ENCODE data around the gene C1QL4.

Gene C1QL4

DNA sequence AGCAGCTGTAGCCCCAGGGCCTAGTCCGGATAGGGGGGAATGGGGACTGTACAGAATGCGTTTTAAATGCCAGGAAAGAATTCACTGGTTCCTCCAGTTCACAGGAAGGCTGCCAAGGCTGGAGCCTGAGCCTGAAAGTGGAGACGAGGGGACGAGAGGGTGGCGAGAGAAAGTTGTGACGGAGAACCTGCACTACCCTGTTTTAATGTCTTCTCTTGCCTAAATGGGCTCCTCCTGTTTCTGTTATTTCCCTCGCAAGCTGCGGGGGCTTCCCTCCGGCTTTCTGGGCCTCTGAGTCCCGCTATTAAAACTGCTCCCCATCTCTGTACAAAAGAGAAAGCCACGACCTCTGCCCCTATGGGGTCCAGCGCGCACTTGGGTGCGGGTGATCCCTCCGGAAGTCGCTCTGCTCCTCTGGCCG lies 4.5 kb downstream of the C1QL4 start:
- H3F3A ChIP-seq (ENCODE audit: control insufficient read depth, insufficient read depth): peaks cover 2% of the 10 kb centered on the region; the same call in 1 of the 2 replicates
- H3K4me1 ChIP-seq (ENCODE audit: control insufficient read depth, low read length): peaks cover 7% of the 10 kb centered on the region
- H3K27me3 ChIP-seq (ENCODE audit: control insufficient read depth, low read length): peaks cover 8% of the 10 kb centered on the region
- H4K20me1 ChIP-seq (ENCODE audit: control insufficient read depth, insufficient read depth, low read depth, low read length): no peaks in the 10 kb centered on the region
- TF ChIP-seq EZH2phosphoT487 (IDR thresholded peaks at IDR 0.05; ENCODE audit: borderline replicate concordance, low read length): no peak
- TF ChIP-seq CTCF (IDR thresholded peaks at IDR 0.05; ENCODE audit: low read depth, low read length, poor library complexity, severe bottlenecking): no peak
- no peak overlapping the region for H3K4me2 ChIP-seq (ENCODE audit: low read length)
- H3K27ac ChIP-seq (ENCODE audit: low read depth, low read length): no peak overlapping the region
- peaks cover 28% of the 10 kb centered on the region for H3K36me3 ChIP-seq (ENCODE audit: control insufficient read depth, low read length)
- H3K9me2 ChIP-seq (replicated peaks; ENCODE audit: control insufficient read depth, low read length): no peaks in the 10 kb centered on the region
- no peak overlapping the region for H3K4me3 ChIP-seq (ENCODE audit: low read length)
- H3K79me2 ChIP-seq (ENCODE audit: control insufficient read depth, low read length): no peaks in the 10 kb centered on the region
- no peaks in the 10 kb centered on the region for H3K9me3 ChIP-seq (ENCODE audit: control insufficient read depth, insufficient read depth, low read length)

DNA sequence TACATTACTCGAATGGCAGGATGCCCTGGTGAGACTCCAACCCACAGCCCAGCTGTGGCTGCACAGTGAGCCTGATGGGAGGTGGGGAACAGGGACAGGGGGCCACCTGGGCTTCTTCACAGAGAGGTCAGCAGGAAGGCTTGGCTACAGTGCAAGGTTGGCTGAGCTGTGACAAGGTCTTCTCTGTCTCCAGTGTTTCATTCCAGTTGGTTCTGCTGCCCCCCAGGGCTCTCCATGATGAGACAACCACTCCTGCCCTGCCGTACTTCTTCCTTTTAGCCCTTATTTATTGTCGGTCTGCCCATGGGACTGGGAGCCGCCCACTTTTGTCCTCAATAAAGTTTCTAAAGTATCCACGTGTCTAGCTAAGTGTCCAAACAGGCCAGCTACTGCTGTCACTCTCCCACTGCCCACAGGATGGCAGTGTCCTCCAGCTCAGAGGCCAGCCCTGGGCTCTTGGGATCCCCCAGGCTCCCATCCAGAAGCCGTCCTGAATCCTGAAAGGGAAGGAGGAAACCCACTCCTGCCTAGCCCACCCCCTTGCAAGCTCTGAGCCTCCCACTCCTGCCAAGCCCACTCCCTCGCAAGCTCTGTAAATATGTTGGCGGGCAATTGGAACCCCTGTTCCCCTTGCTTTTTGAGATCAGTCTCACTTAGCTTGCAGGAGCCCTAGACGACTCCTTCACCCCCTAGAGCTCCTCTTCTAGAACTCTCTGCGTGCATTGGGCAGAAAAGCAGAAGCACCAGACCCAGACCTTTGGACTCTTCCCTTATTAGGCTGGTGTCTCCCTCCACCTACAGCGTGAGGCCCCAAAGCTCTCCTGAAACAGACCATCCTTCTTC lies 5.4 kb downstream of the C1QL4 start:
- Histone ChIP-seq H3K9me2 (replicated peaks; ENCODE audit: control insufficient read depth, low read length) (no peaks in the 10 kb centered on the region), H3K27ac (ENCODE audit: low read depth, low read length) (no peak overlapping the region), H3K4me2 (ENCODE audit: low read length) (no peak overlapping the region), H3K36me3 (ENCODE audit: control insufficient read depth, low read length) (peaks cover 36% of the 10 kb centered on the region), H3F3A (ENCODE audit: control insufficient read depth, insufficient read depth) (peaks cover 2% of the 10 kb centered on the region; the same call in 1 of the 2 replicates), H3K79me2 (ENCODE audit: control insufficient read depth, low read length) (no peaks in the 10 kb centered on the region), H3K27me3 (ENCODE audit: control insufficient read depth, low read length) (0 out of 2 replicates have a peak, but pooled peaks cover 1% of the 10 kb centered on the region), H3K4me3 (ENCODE audit: low read length) (no peak overlapping the region), H3K9me3 (ENCODE audit: control insufficient read depth, insufficient read depth, low read length) (no peaks in the 10 kb centered on the region), H3K4me1 (ENCODE audit: control insufficient read depth, low read length) (no peaks in the 10 kb centered on the region), H4K20me1 (ENCODE audit: control insufficient read depth, insufficient read depth, low read depth, low read length) (no peaks in the 10 kb centered on the region)
- TF ChIP-seq EZH2phosphoT487 (IDR thresholded peaks at IDR 0.05; ENCODE audit: borderline replicate concordance, low read length) (no peak), CTCF (IDR thresholded peaks at IDR 0.05; ENCODE audit: low read depth, low read length, poor library complexity, severe bottlenecking) (peak; percentile 63)

- Histone ChIP-seq H3K4me1 (ENCODE audit: control insufficient read depth, low read length) (no peaks in the 10 kb centered on the region), H3K79me2 (ENCODE audit: control insufficient read depth, low read length) (0 out of 2 replicates have a peak, but pooled peaks cover under 1% of the 10 kb centered on the region), H3K36me3 (ENCODE audit: control insufficient read depth, low read length) (peaks cover 44% of the 10 kb centered on the region), H4K20me1 (ENCODE audit: control insufficient read depth, insufficient read depth, low read depth, low read length) (no peaks in the 10 kb centered on the region), H3F3A (ENCODE audit: control insufficient read depth, insufficient read depth) (peaks cover 2% of the 10 kb centered on the region; the same call in 1 of the 2 replicates), H3K9me2 (replicated peaks; ENCODE audit: control insufficient read depth, low read length) (no peaks in the 10 kb centered on the region), H3K4me2 (ENCODE audit: low read length) (no peak overlapping the region), H3K27me3 (ENCODE audit: control insufficient read depth, low read length) (no peaks in the 10 kb centered on the region), H3K27ac (ENCODE audit: low read depth, low read length) (no peak overlapping the region), H3K4me3 (ENCODE audit: low read length) (no peak overlapping the region), H3K9me3 (ENCODE audit: control insufficient read depth, insufficient read depth, low read length) (no peaks in the 10 kb centered on the region)
- TF ChIP-seq EZH2phosphoT487 (IDR thresholded peaks at IDR 0.05; ENCODE audit: borderline replicate concordance, low read length) (no peak), CTCF (IDR thresholded peaks at IDR 0.05; ENCODE audit: low read depth, low read length, poor library complexity, severe bottlenecking) (no peak)
Measured at GRCh38 chr12:49330631-49331379, 6.2 kb downstream of the C1QL4 start.
